Measurements from ENCODE around the gene DDX50. TPM values are rescaled to one million over a fixed set of nuclear protein-coding genes. Genes with fewer than 3 reads are reported as not detected.
"Not testable (repeated sequence)": the region's sequence is repeated elsewhere in the genome, so short reads cannot be mapped to it uniquely, and the experiment has no call there.

Gene DDX50
- total RNA-seq, 6 experiments from 2014 or later = 7.4 to 12.4 (median 11.2) TPM

DNA sequence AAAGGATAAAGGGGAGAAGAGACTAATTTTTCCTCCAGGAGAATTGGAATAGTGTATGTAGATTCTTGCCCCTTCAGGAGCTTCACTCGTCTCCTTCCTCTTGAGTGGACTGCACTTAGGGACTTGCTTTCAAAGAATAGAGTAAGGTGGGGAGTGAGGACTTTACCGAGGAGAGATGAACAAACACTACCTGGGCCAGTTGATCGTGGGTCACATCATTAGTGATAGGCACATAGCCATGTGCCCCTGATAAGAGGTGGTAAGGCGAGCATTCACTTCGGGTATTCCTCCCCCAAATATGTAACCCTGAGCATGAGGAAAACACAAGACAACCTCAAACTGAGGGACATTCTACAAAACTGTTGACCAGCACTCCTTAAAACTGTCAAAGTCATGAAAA, 72.9 kb downstream of the DDX50 start:
- Histone ChIP-seq H3K4me3 (no peak overlapping the region), H3K9me3 (no peaks in the 10 kb centered on the region), H3K27ac (no peak overlapping the region), H3K36me3 (peaks cover 19 to 97% (median 61%) of the 10 kb centered on the region in 4 donors), H3K4me1 (no peaks in the 10 kb centered on the region), H3K27me3 (no peaks in the 10 kb centered on the region)
- DNase-seq = no peak
- intact Hi-C loops (cut with DNase I) = no loop called here
- WGBS (ENCODE audit: insufficient coverage, low coverage, low lambda C conversion rate, missing lambda C conversion rate) = 55% methylated on average over 4 of the region's 5 CpGs
- TF ChIP-seq, protein P1, sequence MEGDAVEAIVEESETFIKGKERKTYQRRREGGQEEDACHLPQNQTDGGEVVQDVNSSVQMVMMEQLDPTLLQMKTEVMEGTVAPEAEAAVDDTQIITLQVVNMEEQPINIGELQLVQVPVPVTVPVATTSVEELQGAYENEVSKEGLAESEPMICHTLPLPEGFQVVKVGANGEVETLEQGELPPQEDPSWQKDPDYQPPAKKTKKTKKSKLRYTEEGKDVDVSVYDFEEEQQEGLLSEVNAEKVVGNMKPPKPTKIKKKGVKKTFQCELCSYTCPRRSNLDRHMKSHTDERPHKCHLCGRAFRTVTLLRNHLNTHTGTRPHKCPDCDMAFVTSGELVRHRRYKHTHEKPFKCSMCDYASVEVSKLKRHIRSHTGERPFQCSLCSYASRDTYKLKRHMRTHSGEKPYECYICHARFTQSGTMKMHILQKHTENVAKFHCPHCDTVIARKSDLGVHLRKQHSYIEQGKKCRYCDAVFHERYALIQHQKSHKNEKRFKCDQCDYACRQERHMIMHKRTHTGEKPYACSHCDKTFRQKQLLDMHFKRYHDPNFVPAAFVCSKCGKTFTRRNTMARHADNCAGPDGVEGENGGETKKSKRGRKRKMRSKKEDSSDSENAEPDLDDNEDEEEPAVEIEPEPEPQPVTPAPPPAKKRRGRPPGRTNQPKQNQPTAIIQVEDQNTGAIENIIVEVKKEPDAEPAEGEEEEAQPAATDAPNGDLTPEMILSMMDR (IDR thresholded peaks at IDR 0.05) = no peak
- TF ChIP-seq POLR2A (IDR thresholded peaks at IDR 0.05) = no peak
- ATAC-seq = no peak

DNA sequence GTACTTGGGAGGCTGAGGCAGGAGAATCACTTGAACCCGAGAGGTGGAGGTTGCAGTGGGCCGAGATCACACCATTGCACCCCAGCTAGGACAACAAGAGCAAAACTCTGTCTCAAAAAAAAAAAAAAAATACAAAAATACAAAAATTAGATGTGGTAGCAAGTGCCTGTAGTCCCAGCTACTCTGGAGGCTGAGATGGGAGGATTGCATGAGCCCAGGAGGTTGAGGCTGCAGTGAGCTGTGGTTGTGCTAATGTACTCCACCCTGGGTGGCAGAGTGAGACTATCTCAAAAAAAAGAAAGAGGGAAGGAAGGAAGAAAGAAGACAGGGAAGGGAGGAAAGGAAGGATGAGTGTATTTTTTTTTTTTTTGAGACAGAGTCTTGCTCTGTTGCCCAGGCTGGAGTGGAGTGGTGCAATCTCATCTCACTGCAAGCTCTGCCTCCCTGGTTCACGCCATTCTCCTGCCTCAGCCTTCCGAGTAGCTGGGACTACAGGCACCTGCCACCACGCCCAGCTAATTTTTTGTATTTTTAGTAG, 74.9 kb downstream of the DDX50 start:
- intact Hi-C loops (cut with DNase I); H3K27ac ChIP-seq; H3K27me3 ChIP-seq; DNase-seq; H3K4me3 ChIP-seq; ATAC-seq; H3K4me1 ChIP-seq; H3K9me3 ChIP-seq: not testable (repeated sequence)
- 88% methylated on average over 4 of the region's 5 CpGs for WGBS (ENCODE audit: insufficient coverage, low coverage, low lambda C conversion rate, missing lambda C conversion rate)
- peaks cover 19 to 92% (median 54%) of the 10 kb centered on the region in 4 donors for H3K36me3 ChIP-seq

DNA sequence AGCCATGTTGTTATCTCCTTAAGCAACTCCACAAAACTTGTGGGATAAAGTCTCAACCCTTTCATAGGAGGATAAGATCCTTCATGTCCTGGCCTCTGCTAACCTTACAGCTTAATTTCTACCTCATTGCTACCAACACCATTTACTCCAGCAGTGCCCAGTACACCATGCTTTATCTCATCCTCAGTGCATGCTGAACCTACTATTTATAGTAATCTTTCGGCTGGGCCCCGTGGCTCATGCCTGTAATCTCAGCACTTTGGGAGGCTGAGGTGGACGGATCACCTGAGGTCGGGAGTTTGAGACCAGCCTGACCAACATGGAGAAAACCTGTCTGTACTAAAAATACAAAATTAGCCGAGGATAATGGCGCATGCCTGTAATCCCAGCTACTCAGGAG, 78.6 kb downstream of the DDX50 start:
- WGBS (ENCODE audit: insufficient coverage, low coverage, low lambda C conversion rate, missing lambda C conversion rate) = 82% methylated on average over 5 of the region's 6 CpGs
- DNase-seq; H3K4me1 ChIP-seq; H3K27me3 ChIP-seq; intact Hi-C loops (cut with DNase I); H3K4me3 ChIP-seq; H3K9me3 ChIP-seq; ATAC-seq; H3K27ac ChIP-seq: not testable (repeated sequence)
- H3K36me3 ChIP-seq = peaks cover 6 to 92% (median 40%) of the 10 kb centered on the region in 4 donors

DNA sequence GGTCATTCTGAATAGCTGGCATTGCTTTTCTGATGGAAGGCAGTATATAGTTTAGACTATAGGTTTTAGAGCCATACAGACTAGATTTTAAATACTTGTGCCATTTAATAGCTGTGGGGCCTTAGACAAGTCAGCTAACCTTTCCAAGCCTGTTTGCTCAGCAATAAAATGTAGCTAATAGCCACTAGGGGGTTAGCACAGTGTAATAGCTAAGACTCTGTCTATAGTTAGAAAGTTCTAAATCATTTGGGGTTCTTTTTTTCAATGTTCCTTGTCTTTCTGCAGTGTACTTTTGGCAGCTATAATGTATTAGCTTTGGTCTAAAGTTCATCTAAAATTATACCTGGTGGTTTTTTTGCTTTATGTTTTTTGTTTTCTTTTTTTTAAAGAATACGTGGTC, 80.0 kb downstream of the DDX50 start:
- intact Hi-C loops (cut with DNase I) = no loop called here
- no peak for TF ChIP-seq POLR2A (IDR thresholded peaks at IDR 0.05)
- TF ChIP-seq, protein P1 (IDR thresholded peaks at IDR 0.05) = peak in 1 of 4 donors; percentile 11
- ATAC-seq (no peak), DNase-seq (no peak)
- Histone ChIP-seq H3K36me3 (peaks cover 6 to 82% (median 34%) of the 10 kb centered on the region in 4 donors), H3K4me3 (no peak overlapping the region), H3K4me1 (no peaks in the 10 kb centered on the region), H3K27ac (no peak overlapping the region), H3K27me3 (no peaks in the 10 kb centered on the region), H3K9me3 (no peaks in the 10 kb centered on the region)
- WGBS (ENCODE audit: insufficient coverage, low coverage, low lambda C conversion rate, missing lambda C conversion rate) = 100% methylated on average over 1 of the region's 1 CpG

DNA sequence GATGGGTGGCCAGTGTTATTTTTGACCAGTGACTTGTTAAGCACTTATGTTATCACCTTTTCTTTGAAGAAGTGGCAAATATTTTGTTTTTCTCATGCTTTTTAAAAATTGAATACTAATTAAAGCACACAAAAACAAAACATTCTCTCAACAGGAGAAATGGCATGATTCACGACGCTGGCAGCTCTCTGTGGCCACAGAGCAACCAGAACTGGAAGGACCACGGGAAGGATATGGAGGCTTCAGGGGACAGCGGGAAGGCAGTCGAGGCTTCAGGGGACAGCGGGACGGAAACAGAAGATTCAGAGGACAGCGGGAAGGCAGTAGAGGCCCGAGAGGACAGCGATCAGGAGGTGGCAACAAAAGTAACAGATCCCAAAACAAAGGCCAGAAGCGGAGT, 81.3 kb downstream of the DDX50 start:
- no peaks in the 10 kb centered on the region for H3K27me3 ChIP-seq
- intact Hi-C loops (cut with DNase I) = no loop called here
- H3K36me3 ChIP-seq = peaks cover 6 to 72% (median 30%) of the 10 kb centered on the region in 4 donors
- no peak overlapping the region for H3K27ac ChIP-seq
- H3K9me3 ChIP-seq = no peaks in the 10 kb centered on the region
- no peak for ATAC-seq
- no peak for TF ChIP-seq POLR2A (IDR thresholded peaks at IDR 0.05)
- TF ChIP-seq, protein P1 (IDR thresholded peaks at IDR 0.05) = no peak
- no peaks in the 10 kb centered on the region for H3K4me1 ChIP-seq
- 93% methylated on average over 11 of the region's 11 CpGs for WGBS (ENCODE audit: insufficient coverage, low coverage, low lambda C conversion rate, missing lambda C conversion rate)
- no peak for DNase-seq
- H3K4me3 ChIP-seq = no peak overlapping the region
